MM.1S (cell line): ENCODE measurements around the gene UBASH3A.

Source experiments
- DNase-seq: peaks from one replicate; pipeline ENCODE4 v3.0.0-alpha.2; 2015
- H2AFZ ChIP-seq: fragments of 300-600 bp; sonication (generic); 2 replicates; pipeline ENCODE4 v1.6.0; 2016; ENCODE audit warnings: antibody characterized with exemption, low read length
- H3F3A ChIP-seq: fragments of 300-600 bp; sonication (generic); 2 replicates; pipeline ENCODE4 v1.6.1; 2016; ENCODE audit warnings: mild to moderate bottlenecking, antibody characterized with exemption, low read length, moderate library complexity, mixed read lengths; ENCODE audit not compliant: insufficient read depth
- H3K27ac ChIP-seq: fragments of 300-600 bp; sonication (generic); 2 replicates; pipeline ENCODE4 v1.5.1; 2016; ENCODE audit warnings: mild to moderate bottlenecking, low read length
- H3K27me3 ChIP-seq: fragments of 300-600 bp; sonication (generic); replicated peaks from 2 replicates; pipeline ENCODE4 v1.6.0; 2016; ENCODE audit warnings: low read length; ENCODE audit not compliant: insufficient read depth
- H3K36me3 ChIP-seq: fragments of 300-600 bp; sonication (generic); replicated peaks from 2 replicates; pipeline ENCODE4 v1.6.1; 2016; ENCODE audit warnings: mild to moderate bottlenecking, low read length, mixed read lengths; ENCODE audit not compliant: insufficient read depth
- H3K4me1 ChIP-seq: fragments of 300-600 bp; sonication (generic); 2 replicates; pipeline ENCODE4 v1.6.1; 2016; ENCODE audit warnings: low read length, mixed read lengths
- H3K4me2 ChIP-seq: fragments of 300-600 bp; sonication (generic); 2 replicates; pipeline ENCODE4 v1.6.0; 2016; ENCODE audit warnings: low read depth, low read length
- H3K4me3 ChIP-seq: fragments of 300-600 bp; sonication (generic); 2 replicates; pipeline ENCODE4 v1.5.1; 2016; ENCODE audit warnings: low read length, mixed read lengths
- H3K79me2 ChIP-seq: fragments of 300-600 bp; sonication (generic); 2 replicates; pipeline ENCODE4 v1.6.1; 2016; ENCODE audit warnings: mixed run types, low read length, mixed read lengths
- H3K9ac ChIP-seq: fragments of 300-600 bp; sonication (generic); 2 replicates; pipeline ENCODE4 v1.6.1; 2016; ENCODE audit warnings: low read length, mixed read lengths
- H3K9me2 ChIP-seq: fragments of 300-600 bp; sonication (generic); replicated peaks from 2 replicates; pipeline ENCODE4 v1.6.1; 2016; ENCODE audit warnings: mild to moderate bottlenecking, low read length, mixed read lengths; ENCODE audit not compliant: insufficient read depth
- H3K9me3 ChIP-seq: fragments of 300-600 bp; sonication (generic); replicated peaks from 2 replicates; pipeline ENCODE4 v1.6.1; 2016; ENCODE audit warnings: mild to moderate bottlenecking, low read length, mixed read lengths; ENCODE audit not compliant: insufficient read depth
- H4K20me1 ChIP-seq: fragments of 300-600 bp; sonication (generic); 2 replicates; pipeline ENCODE4 v1.6.1; 2016; ENCODE audit warnings: mild to moderate bottlenecking, low read length, moderate library complexity, mixed read lengths; ENCODE audit not compliant: insufficient read depth
- CTCF ChIP-seq: fragments of 300-600 bp; sonication (generic); IDR thresholded peaks from 2 replicates; pipeline ENCODE4 v1.5.1; 2016; ENCODE audit warnings: antibody characterized with exemption, low read length, mixed read lengths
- EZH2 ChIP-seq: fragments of 300-600 bp; sonication (generic); optimal IDR thresholded peaks from 2 replicates; pipeline ENCODE3; 2017; ENCODE audit warnings: low read depth, mild to moderate bottlenecking, antibody characterized with exemption, low read length, mixed read lengths
- EZH2phosphoT487 ChIP-seq: fragments of 300-600 bp; sonication (generic); IDR thresholded peaks from 2 replicates; pipeline ENCODE4 v1.6.1; 2018; ENCODE audit warnings: antibody characterized with exemption, low read length

The UBASH3A gene

GRCh38 chr21:42365770-42366169, 37.9 kb upstream of the UBASH3A start:
- Histone ChIP-seq H3K4me2 (no peak overlapping the region), H3K79me2 (no peaks in the 10 kb centered on the region), H2AFZ (no peak overlapping the region), H3K9me3 (no peaks in the 10 kb centered on the region), H3K36me3 (no peaks in the 10 kb centered on the region), H3K4me1 (no peaks in the 10 kb centered on the region), H3K9ac (no peak overlapping the region), H4K20me1 (no peaks in the 10 kb centered on the region), H3K4me3 (no peak overlapping the region), H3K9me2 (no peaks in the 10 kb centered on the region), H3F3A (no peaks in the 10 kb centered on the region), H3K27me3 (peaks cover 100% of the 10 kb centered on the region), H3K27ac (no peak overlapping the region)
- TF ChIP-seq EZH2: no peak
- no peak for TF ChIP-seq CTCF
- no peak for TF ChIP-seq EZH2phosphoT487
- DNase-seq: no peak

- H3K4me2 ChIP-seq: no peak within 1 kb of the TSS
- no peak for DNase-seq
- H2AFZ ChIP-seq: no peak within 1 kb of the TSS
- H3K9me2 ChIP-seq: no peaks in the 10 kb centered on the region
- H4K20me1 ChIP-seq: no peaks in the 10 kb centered on the region
- H3K79me2 ChIP-seq: no peaks in the 10 kb centered on the region
- no peak within 1 kb of the TSS for H3K9ac ChIP-seq
- H3K4me1 ChIP-seq: no peaks in the 10 kb centered on the region
- TF ChIP-seq EZH2phosphoT487: no peak
- no peaks in the 10 kb centered on the region for H3F3A ChIP-seq
- H3K27me3 ChIP-seq: peaks cover 100% of the 10 kb centered on the region
- H3K36me3 ChIP-seq: no peaks in the 10 kb centered on the region
- no peak within 1 kb of the TSS for H3K27ac ChIP-seq
- no peak within 1 kb of the TSS for H3K4me3 ChIP-seq
- no peaks in the 10 kb centered on the region for H3K9me3 ChIP-seq
Measured at GRCh38 chr21:42366292-42367010, 37.3 kb upstream of the UBASH3A start, which contains the start of gene TFF1. TFF1 (minus strand) TSS chr21:42366535; CDS start chr21:42366495, 40 bp downstream.

DNA sequence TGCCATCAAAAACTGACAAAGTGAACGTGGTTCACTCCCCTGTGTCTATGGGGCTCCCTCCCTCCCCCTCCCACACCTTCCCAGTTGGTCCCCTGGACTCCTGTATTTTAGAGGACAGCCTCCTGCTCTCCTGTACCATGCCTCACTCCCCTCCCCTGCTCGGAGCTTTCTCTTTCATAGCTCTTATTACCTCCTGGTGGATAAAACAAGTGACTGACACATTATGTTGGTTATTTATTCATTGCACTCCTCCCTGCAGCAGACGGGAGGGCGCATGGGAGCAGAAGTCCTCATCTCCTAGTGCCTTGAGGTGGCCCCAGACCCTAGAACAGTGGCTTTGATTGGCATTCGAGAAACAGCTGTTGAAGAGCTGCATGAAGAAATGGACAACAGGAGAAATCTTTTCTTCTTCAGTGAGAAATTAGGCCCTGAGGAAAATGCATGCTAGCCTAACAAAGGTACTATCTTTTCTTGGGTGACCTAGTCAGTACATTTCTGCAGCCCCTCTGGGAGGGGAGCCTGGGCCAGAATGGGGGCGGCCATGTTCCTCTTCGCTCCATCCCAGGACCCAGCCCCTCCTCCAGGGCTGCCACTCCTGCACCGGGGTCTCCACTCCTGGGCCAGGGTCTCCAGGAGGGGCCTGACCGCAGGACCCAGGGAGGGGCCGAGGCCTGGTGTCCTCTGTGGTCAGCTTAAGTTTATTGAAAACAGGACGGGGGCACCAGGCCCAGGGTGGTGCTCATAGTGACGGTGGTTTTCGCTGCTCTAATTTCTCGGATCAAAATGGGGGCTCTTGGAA, 36.1 kb upstream of the UBASH3A start:
- Histone ChIP-seq H3K9me3 (no peaks in the 10 kb centered on the region), H3K27me3 (peaks cover 100% of the 10 kb centered on the region), H3K4me1 (no peaks in the 10 kb centered on the region), H3K9ac (no peak overlapping the region), H4K20me1 (no peaks in the 10 kb centered on the region), H2AFZ (no peak overlapping the region), H3K36me3 (no peaks in the 10 kb centered on the region), H3K9me2 (no peaks in the 10 kb centered on the region), H3F3A (no peaks in the 10 kb centered on the region), H3K27ac (no peak overlapping the region), H3K4me2 (no peak overlapping the region), H3K79me2 (no peaks in the 10 kb centered on the region), H3K4me3 (no peak overlapping the region)
- TF ChIP-seq CTCF: no peak
- no peak for TF ChIP-seq EZH2phosphoT487
- TF ChIP-seq EZH2: no peak
- DNase-seq: no peak

- H3K4me3 ChIP-seq: no peak overlapping the region
Measured at GRCh38 chr21:42369821-42370220, 33.9 kb upstream of the UBASH3A start.

More at GRCh38 chr21:42369821-42370220, 33.9 kb upstream of the UBASH3A start:
- Histone ChIP-seq H3K36me3 (no peaks in the 10 kb centered on the region), H3K4me1 (no peaks in the 10 kb centered on the region), H3K27ac (no peak overlapping the region), H3K9me2 (no peaks in the 10 kb centered on the region), H4K20me1 (no peaks in the 10 kb centered on the region), H3F3A (no peaks in the 10 kb centered on the region), H3K9ac (no peak overlapping the region), H2AFZ (no peak overlapping the region), H3K9me3 (no peaks in the 10 kb centered on the region), H3K4me2 (no peak overlapping the region), H3K79me2 (no peaks in the 10 kb centered on the region), H3K27me3 (peaks cover 100% of the 10 kb centered on the region)
- DNase-seq: no peak
- TF ChIP-seq EZH2 (no peak), EZH2phosphoT487 (no peak), CTCF (no peak)
